ENCODE results near the gene DNAH14. TPM values are rescaled to one million over a fixed set of nuclear protein-coding genes. Genes with fewer than 3 reads are reported as not detected.
"Not testable (repeated sequence)": the region's sequence is repeated elsewhere in the genome, so short reads cannot be mapped to it uniquely, and the experiment has no call there.

DNAH14 gene
- total RNA-seq, 4 donors from 2014 or later = 3.5 to 7.0 (median 5.6) TPM

DNA sequence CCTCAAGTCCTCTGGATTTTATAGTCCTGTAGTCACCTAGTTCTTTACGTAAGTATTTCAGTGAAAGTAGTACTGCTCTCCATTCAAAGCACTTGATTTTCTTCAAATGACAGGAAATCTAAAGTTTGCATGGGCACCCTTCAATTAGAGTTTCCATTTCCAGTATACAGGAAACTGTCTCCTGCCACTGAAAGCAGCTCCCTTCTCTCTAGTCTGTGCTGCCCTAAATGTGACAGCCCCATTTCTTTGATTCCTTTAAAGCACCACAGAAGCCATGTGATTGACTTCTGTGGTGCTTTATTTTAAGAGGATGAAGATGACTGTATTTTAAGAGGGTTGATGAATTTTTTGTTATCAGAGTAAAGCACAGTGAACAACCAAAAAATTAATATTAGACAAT, 226.1 kb downstream of the DNAH14 start:
- DNase-seq (ENCODE audit: low spot score) = no peak
- ATAC-seq (ENCODE audit: low FRiP score) = no peak
- TF ChIP-seq, protein P1, sequence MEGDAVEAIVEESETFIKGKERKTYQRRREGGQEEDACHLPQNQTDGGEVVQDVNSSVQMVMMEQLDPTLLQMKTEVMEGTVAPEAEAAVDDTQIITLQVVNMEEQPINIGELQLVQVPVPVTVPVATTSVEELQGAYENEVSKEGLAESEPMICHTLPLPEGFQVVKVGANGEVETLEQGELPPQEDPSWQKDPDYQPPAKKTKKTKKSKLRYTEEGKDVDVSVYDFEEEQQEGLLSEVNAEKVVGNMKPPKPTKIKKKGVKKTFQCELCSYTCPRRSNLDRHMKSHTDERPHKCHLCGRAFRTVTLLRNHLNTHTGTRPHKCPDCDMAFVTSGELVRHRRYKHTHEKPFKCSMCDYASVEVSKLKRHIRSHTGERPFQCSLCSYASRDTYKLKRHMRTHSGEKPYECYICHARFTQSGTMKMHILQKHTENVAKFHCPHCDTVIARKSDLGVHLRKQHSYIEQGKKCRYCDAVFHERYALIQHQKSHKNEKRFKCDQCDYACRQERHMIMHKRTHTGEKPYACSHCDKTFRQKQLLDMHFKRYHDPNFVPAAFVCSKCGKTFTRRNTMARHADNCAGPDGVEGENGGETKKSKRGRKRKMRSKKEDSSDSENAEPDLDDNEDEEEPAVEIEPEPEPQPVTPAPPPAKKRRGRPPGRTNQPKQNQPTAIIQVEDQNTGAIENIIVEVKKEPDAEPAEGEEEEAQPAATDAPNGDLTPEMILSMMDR (IDR thresholded peaks at IDR 0.05) = no peak

DNA sequence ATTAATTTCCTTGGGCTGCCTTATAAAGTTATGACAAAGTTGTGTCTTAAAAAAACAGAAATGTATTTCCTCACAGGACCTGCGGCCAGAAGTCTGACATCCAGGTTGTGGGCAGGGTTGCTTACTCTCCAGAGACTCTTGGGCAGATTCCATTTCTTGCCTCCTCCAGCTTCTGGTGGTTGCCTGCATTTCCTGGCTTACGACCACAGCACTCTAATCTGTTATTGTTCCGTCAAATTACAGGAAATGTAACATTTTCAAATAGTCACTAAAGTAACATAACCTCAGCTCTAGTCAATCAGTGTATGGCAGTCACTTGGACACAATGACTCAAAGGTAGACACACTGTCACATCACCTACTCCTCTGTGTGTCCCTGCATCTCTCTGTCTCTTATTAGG, 226.8 kb downstream of the DNAH14 start:
- TF ChIP-seq, protein P1 (IDR thresholded peaks at IDR 0.05) = no peak
- no peak for ATAC-seq (ENCODE audit: low FRiP score)
- DNase-seq (ENCODE audit: low spot score) = no peak

DNA sequence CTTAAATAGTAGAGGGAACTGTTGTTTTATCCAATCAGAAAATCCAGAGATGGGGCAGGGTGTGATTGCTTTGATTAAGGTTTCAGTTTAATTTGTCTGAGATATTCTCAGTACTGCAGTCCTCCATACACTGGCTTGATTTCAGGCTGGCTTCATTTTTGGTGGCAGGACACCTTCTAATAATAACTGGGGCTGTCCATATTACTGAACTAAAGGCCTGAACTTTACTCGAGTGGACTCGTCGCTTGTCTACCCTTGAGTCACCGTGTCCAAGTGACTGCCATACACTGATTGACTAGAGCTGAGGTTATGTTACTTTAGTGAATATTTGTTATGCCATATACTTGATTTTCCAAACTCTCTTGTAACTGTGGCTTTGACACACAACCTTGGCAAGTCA, 228.8 kb downstream of the DNAH14 start:
- TF ChIP-seq, protein P1 (IDR thresholded peaks at IDR 0.05) = no peak
- no peak for ATAC-seq (ENCODE audit: low FRiP score)
- DNase-seq (ENCODE audit: low spot score) = no peak

DNA sequence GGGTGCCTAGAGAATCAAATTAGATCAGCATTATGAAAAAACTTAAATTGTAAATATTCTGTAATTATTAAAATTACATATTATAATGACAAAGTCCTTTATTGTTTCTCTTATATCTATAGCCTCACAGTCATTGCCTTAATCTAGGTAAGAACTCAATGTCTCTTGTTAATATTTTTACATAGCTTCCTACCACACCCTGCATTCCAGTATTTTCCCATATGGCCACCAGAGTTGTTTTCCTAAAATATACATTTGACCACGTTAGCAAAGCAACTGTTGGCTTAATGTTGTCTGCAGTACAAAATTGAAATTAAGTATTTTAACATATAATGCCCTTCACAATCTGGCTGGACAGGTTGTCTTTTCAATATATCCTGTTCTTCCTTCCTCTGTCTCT, 230.3 kb downstream of the DNAH14 start:
- ATAC-seq (ENCODE audit: low FRiP score) (no peak), DNase-seq (ENCODE audit: low spot score) (no peak)
- TF ChIP-seq, protein P1 (IDR thresholded peaks at IDR 0.05) = no peak

DNA sequence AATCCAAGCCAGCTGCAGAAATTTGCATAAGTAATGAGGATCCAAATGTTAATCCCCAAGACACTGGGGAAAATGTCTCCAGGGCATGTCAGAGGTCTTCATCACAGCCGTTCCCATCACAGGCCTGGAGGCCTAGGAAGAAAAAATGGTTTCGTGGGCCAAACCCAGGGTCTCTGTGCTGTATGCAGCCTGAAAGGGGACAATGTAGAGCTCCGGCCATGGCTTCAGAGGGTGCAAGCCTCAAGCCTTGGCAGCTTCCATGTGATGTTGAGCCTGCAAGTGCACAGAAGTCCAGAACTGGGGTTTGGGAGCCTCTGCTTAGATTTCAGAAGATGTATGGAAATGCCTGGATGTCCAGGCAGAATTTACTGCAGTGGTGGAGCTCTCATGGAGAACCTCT, 247.9 kb downstream of the DNAH14 start:
- DNase-seq (ENCODE audit: low spot score); ATAC-seq (ENCODE audit: low FRiP score): not testable (repeated sequence)

DNA sequence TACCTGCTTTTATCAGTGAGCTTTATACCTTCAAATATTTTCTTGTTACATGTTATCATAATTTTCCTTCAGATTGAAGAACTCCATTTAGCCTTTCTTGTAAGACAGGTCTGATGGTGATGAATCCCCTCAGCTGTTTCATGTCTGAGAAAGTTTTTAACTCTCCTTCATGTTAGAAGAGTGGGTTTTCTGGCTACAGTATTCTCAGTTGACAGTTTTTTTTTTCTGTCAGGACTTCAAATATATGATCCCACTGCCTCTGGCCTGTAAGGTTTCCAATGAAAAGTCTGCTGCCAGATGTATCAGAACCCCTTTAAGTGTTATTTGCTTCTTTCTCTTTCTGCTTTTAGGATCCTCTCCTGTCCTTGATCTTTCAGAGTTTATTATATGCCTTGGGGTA, 250.2 kb downstream of the DNAH14 start:
- ATAC-seq (ENCODE audit: low FRiP score) (no peak), DNase-seq (ENCODE audit: low spot score) (no peak)
- TF ChIP-seq, protein P1 (IDR thresholded peaks at IDR 0.05) = no peak

DNA sequence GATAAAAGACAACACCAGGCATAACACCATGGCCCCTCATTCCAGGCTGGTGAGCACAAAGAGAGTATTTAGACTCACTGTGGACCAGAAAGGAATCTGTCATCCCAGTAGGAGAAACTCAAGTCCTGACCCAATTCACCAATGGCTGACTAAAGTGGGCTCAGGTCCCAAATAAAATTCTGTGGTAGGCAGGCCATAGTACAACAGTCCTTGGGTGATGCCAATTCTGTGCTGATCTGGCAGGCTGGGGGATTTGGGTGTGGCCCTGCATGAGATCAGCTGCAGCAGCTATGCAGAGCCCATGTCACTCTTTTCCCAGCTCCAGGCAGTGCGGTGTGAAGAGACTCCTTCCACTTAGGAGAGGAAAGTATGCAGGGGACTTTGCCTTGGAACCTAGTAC, 253.2 kb downstream of the DNAH14 start:
- ATAC-seq (ENCODE audit: low FRiP score) = no peak
- no peak for DNase-seq (ENCODE audit: low spot score)
- TF ChIP-seq, protein P1 (IDR thresholded peaks at IDR 0.05) = no peak

DNA sequence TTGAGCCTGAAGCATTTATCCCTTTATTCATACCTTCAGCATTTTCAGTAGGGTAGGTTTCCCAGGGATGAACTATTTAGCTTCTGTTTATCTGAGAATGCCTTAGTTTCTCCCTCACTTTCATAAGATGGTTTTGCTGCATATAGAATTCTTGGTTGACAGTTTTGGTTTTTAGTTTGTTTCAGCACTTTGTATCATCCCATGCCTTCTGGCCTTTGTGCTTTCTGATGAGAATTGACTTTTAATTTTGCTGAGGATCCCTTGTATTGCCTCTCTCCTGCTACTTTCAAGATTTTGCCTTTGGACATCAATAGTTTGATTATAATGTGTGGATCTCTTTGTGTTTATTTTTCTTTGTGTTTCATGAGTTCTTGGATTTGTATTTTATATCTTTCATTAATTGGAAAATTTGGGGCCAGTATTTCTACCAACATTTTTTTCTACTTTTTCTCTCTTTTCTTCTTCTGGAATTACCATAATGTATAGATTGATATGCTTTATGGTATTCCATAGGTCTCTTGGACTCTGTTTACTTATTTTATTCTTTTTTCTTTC, 261.8 kb downstream of the DNAH14 start:
- DNase-seq (ENCODE audit: low spot score) (no peak), ATAC-seq (ENCODE audit: low FRiP score) (no peak)
- TF ChIP-seq, protein P1 (IDR thresholded peaks at IDR 0.05) = no peak
